Naive thymus-derived CD4-positive, alpha-beta T cell (primary cell): ENCODE measurements around the gene SIGLEC11. TPM values are rescaled to one million over a fixed set of nuclear protein-coding genes. Genes with fewer than 3 reads are reported as not detected.
"Not testable (repeated sequence)": the region's sequence is repeated elsewhere in the genome, so short reads cannot be mapped to it uniquely, and the experiment has no call there.

Experiments used
- ATAC-seq: fragments of 150-1000 bp; cut with Tn5 transposase; 2 replicates; pipeline ENCODE4 v1.10.0; 2021; ENCODE audit warnings: mild to moderate bottlenecking, moderate library complexity
- CTCF ChIA-PET: fragments of 350-600 bp; sonication (Branson Sonifier 250); formaldehyde crosslinking; loops from one replicate; lab custom pipeline; 2021; ENCODE audit warnings: antibody characterized with exemption; lab: Charles Lee
- POLR2A ChIA-PET: fragments of 350-600 bp; sonication (Branson Sonifier 250); formaldehyde crosslinking; loops from one replicate; lab custom pipeline; 2021; ENCODE audit warnings: antibody characterized with exemption, inconsistent platforms; lab: Charles Lee
- DNase-seq, 9 donors: peaks; one replicate each; pipeline versions ENCODE4 v3.0.0 to v3.0.0-alpha.2; 2020 to 2022; ENCODE audit warnings: mixed read lengths in 1 of 9
- H3K27ac ChIP-seq: one replicate; pipeline ENCODE4 v1.7.0; 2013; ENCODE audit warnings: mild to moderate bottlenecking, low read depth, low read length, moderate library complexity
- H3K27me3 ChIP-seq, 2 donors: one replicate each; pipeline ENCODE4 v1.7.0; 2013; ENCODE audit warnings: low read length in 2 of 2, mild to moderate bottlenecking in 2 of 2, moderate library complexity in 2 of 2; ENCODE audit not compliant: control insufficient read depth in 2 of 2, insufficient read depth in 2 of 2
- H3K36me3 ChIP-seq, 3 experiments: 1 replicate in 2 of 3; 2 replicates in 1 of 3; pipeline ENCODE4 v1.7.0; 2013; ENCODE audit warnings: low read length in 3 of 3, mild to moderate bottlenecking in 3 of 3, moderate library complexity in 1 of 3; ENCODE audit not compliant: insufficient read depth in 3 of 3, control insufficient read depth in 2 of 3
- H3K4me1 ChIP-seq, 2 donors: one replicate each; pipeline ENCODE4 v1.7.0; 2013; ENCODE audit warnings: low read length in 2 of 2, mild to moderate bottlenecking in 2 of 2, moderate library complexity in 1 of 2; ENCODE audit not compliant: control insufficient read depth in 2 of 2, insufficient read depth in 2 of 2
- H3K4me3 ChIP-seq: 2 replicates; pipeline ENCODE4 v1.7.0; 2013; ENCODE audit warnings: mild to moderate bottlenecking, low read length
- H3K9me3 ChIP-seq, 3 experiments: 1 replicate in 2 of 3; 2 replicates in 1 of 3; pipeline ENCODE4 v1.7.0; 2013; ENCODE audit warnings: low read length in 3 of 3; ENCODE audit not compliant: control insufficient read depth in 2 of 3
- H3K27ac Mint-ChIP-seq, 9 donors: one replicate each; pipeline ENCODE4 v1.8.0; 2020 to 2022; ENCODE audit warnings: mixed read lengths in 9 of 9, mild to moderate bottlenecking in 8 of 9, moderate library complexity in 5 of 9, inconsistent platforms in 2 of 9
- H3K27me3 Mint-ChIP-seq, 5 donors: one replicate each; pipeline ENCODE4 v1.8.0; 2021 to 2022; ENCODE audit warnings: mixed read lengths in 5 of 5, mild to moderate bottlenecking in 1 of 5
- H3K36me3 Mint-ChIP-seq, 5 donors: one replicate each; pipeline ENCODE4 v1.8.0; 2020 to 2022; ENCODE audit warnings: mixed read lengths in 5 of 5, mild to moderate bottlenecking in 3 of 5, inconsistent platforms in 1 of 5
- H3K4me1 Mint-ChIP-seq, 7 donors: one replicate each; pipeline ENCODE4 v1.8.0; 2020 to 2022; ENCODE audit warnings: mixed read lengths in 7 of 7, mild to moderate bottlenecking in 3 of 7, inconsistent platforms in 1 of 7
- H3K4me3 Mint-ChIP-seq, 10 donors: one replicate each; pipeline ENCODE4 v1.8.0; 2020 to 2022; ENCODE audit warnings: mild to moderate bottlenecking in 10 of 10, mixed read lengths in 10 of 10, moderate library complexity in 6 of 10, inconsistent platforms in 2 of 10
- H3K9me3 Mint-ChIP-seq, 11 donors: one replicate each; pipeline ENCODE4 v1.8.0; 2020 to 2022; ENCODE audit warnings: mixed read lengths in 11 of 11, mild to moderate bottlenecking in 4 of 11, inconsistent platforms in 1 of 11, moderate library complexity in 1 of 11
- intact Hi-C, 2 donors: fragments of 100-400 bp; cut with micrococcal nuclease; formaldehyde crosslinking; loops; one replicate each; pipeline ENCODE4 v1.15.1; 2023
- polyA plus RNA-seq, 2 donors: library from polyadenylated mRNA; unstranded; fragments of 300-500 nt; fragmentation: Illumina TruSeq; gene quantifications; one replicate each; pipeline ENCODE4 v1.2.3, GENCODE V29; 2021
- total RNA-seq, 6 experiments: library from RNA in 5 of 6; stranded (reverse) in 5 of 6; gene quantifications; 1 replicate in 5 of 6; 2 replicates in 1 of 6; pipeline ENCODE4 v1.2.3 and lab custom pipeline; 2021 to 2026

The SIGLEC11 gene
- total RNA-seq (1 to 10 TPM in 1 of 5 experiments, under 1 TPM in 3, not detected in 1; 0.14 to 1.3 (median 0.39) TPM), polyA plus RNA-seq (not detected), total RNA-seq (lab: John Stamatoyannopoulos, UW) (not detected)

- H3K27ac Mint-ChIP-seq, H3K4me1 ChIP-seq, H3K9me3 ChIP-seq, H3K27ac ChIP-seq, DNase-seq, H3K4me3 ChIP-seq, H3K36me3 ChIP-seq, H3K36me3 Mint-ChIP-seq, H3K4me3 Mint-ChIP-seq, H3K27me3 ChIP-seq, POLR2A ChIA-PET, H3K9me3 Mint-ChIP-seq, H3K4me1 Mint-ChIP-seq, intact Hi-C loops, CTCF ChIA-PET: not testable (repeated sequence)
- ATAC-seq: peak; percentile 18
- peaks cover 0 to 18% (median 9%) of the 10 kb centered on the region in 5 donors for H3K27me3 Mint-ChIP-seq
Observed at GRCh38 chr19:49960980-49961379, at the start of gene SIGLEC11. SIGLEC11 (minus strand) TSS chr19:49961172; CDS start chr19:49961081, 91 bp downstream.

- peak overlapping the region in 1 of 9 donors; percentile 36 for H3K27ac Mint-ChIP-seq
- Histone ChIP-seq H3K4me3 (no peak overlapping the region), H3K27me3 (no peaks in the 10 kb centered on the region), H3K9me3 (no peaks in the 10 kb centered on the region), H3K36me3 (peaks cover 0 to 80% (median 16%) of the 10 kb centered on the region in 3 experiments), H3K27ac (no peak overlapping the region), H3K4me1 (no peaks in the 10 kb centered on the region)
- no peaks in the 10 kb centered on the region for H3K9me3 Mint-ChIP-seq
- CTCF ChIA-PET: no interaction called here
- peaks cover 0 to 20% (median 6%) of the 10 kb centered on the region in 7 donors for H3K4me1 Mint-ChIP-seq
- POLR2A ChIA-PET: no interaction called here
- H3K4me3 Mint-ChIP-seq: no peak overlapping the region
- ATAC-seq (no peak), DNase-seq (no peak)
- intact Hi-C loops: no loop called here
- H3K36me3 Mint-ChIP-seq: peaks cover 5 to 46% (median 15%) of the 10 kb centered on the region in 5 donors
- H3K27me3 Mint-ChIP-seq: no peaks in the 10 kb centered on the region
Observed at GRCh38 chr19:50008532-50008931, 47.6 kb upstream of the SIGLEC11 start.

- H3K4me3 ChIP-seq: no peak overlapping the region
- H3K36me3 ChIP-seq: peaks cover 5 to 80% (median 16%) of the 10 kb centered on the region in 3 experiments
Observed at GRCh38 chr19:50007947-50008346, 47.0 kb upstream of the SIGLEC11 start.

GRCh38 chr19:50007170-50007569 is 46.2 kb upstream of the SIGLEC11 start:
- DNase-seq: no peak
- H3K27ac Mint-ChIP-seq: no peak overlapping the region
- intact Hi-C loops: no loop called here
- ATAC-seq: no peak
- peaks cover 0 to 23% (median 0%) of the 10 kb centered on the region in 7 donors for H3K4me1 Mint-ChIP-seq
- H3K4me3 Mint-ChIP-seq: no peak overlapping the region
- ChIA-PET POLR2A (no interaction called here), CTCF (no interaction called here)
- Histone ChIP-seq H3K9me3 (no peaks in the 10 kb centered on the region), H3K27me3 (no peaks in the 10 kb centered on the region), H3K4me3 (no peak overlapping the region), H3K27ac (no peak overlapping the region), H3K4me1 (no peaks in the 10 kb centered on the region), H3K36me3 (peaks cover 5 to 82% (median 16%) of the 10 kb centered on the region in 3 experiments)
- H3K36me3 Mint-ChIP-seq: peaks cover 0 to 44% (median 12%) of the 10 kb centered on the region in 5 donors
- no peaks in the 10 kb centered on the region for H3K9me3 Mint-ChIP-seq
- no peaks in the 10 kb centered on the region for H3K27me3 Mint-ChIP-seq

More at GRCh38 chr19:50007947-50008346, 47.0 kb upstream of the SIGLEC11 start:
- ATAC-seq (no peak), DNase-seq (no peak)
- Mint-ChIP-seq H3K9me3 (no peaks in the 10 kb centered on the region), H3K36me3 (peaks cover 0 to 46% (median 12%) of the 10 kb centered on the region in 5 donors), H3K4me3 (no peak overlapping the region), H3K27me3 (no peaks in the 10 kb centered on the region), H3K27ac (no peak overlapping the region), H3K4me1 (peaks cover 0 to 20% (median 0%) of the 10 kb centered on the region in 7 donors)
- no peaks in the 10 kb centered on the region for H3K27me3 ChIP-seq
- no peak overlapping the region for H3K27ac ChIP-seq
- no peaks in the 10 kb centered on the region for H3K9me3 ChIP-seq
- H3K4me1 ChIP-seq: no peaks in the 10 kb centered on the region
- ChIA-PET POLR2A (no interaction called here), CTCF (no interaction called here)
- intact Hi-C loops: no loop called here

- H3K36me3 ChIP-seq: peaks cover 6 to 88% (median 13%) of the 10 kb centered on the region in 3 experiments
Observed at GRCh38 chr19:50005428-50005827, 44.5 kb upstream of the SIGLEC11 start.

GRCh38 chr19:50003810-50004419 is 42.9 kb upstream of the SIGLEC11 start:
- H3K27me3 Mint-ChIP-seq: no peaks in the 10 kb centered on the region
- Histone ChIP-seq H3K4me3 (no peak overlapping the region), H3K36me3 (peaks cover 13 to 93% (median 20%) of the 10 kb centered on the region in 3 experiments), H3K4me1 (no peaks in the 10 kb centered on the region), H3K9me3 (no peaks in the 10 kb centered on the region), H3K27ac (no peak overlapping the region), H3K27me3 (no peaks in the 10 kb centered on the region)
- ChIA-PET POLR2A (no interaction called here), CTCF (no interaction called here)
- intact Hi-C loops: no loop called here
- H3K27ac Mint-ChIP-seq: peak overlapping the region in 4 of 9 donors; percentile 7 to 61 (median 37)
- peaks cover 0 to 57% (median 12%) of the 10 kb centered on the region in 5 donors for H3K36me3 Mint-ChIP-seq
- DNase-seq (peak in 1 of 9 donors; percentile 56), ATAC-seq (peak; percentile 68)
- no peaks in the 10 kb centered on the region for H3K9me3 Mint-ChIP-seq
- H3K4me1 Mint-ChIP-seq: peaks cover 0 to 23% (median 0%) of the 10 kb centered on the region in 7 donors
- peak overlapping the region in 1 of 10 donors; percentile 70 for H3K4me3 Mint-ChIP-seq

More at GRCh38 chr19:50005428-50005827, 44.5 kb upstream of the SIGLEC11 start:
- Mint-ChIP-seq H3K27ac (no peak overlapping the region), H3K27me3 (no peaks in the 10 kb centered on the region), H3K9me3 (no peaks in the 10 kb centered on the region), H3K4me3 (no peak overlapping the region), H3K4me1 (peaks cover 0 to 23% (median 0%) of the 10 kb centered on the region in 7 donors), H3K36me3 (peaks cover 0 to 49% (median 12%) of the 10 kb centered on the region in 5 donors)
- Histone ChIP-seq H3K4me3 (no peak overlapping the region), H3K27me3 (no peaks in the 10 kb centered on the region), H3K9me3 (no peaks in the 10 kb centered on the region), H3K4me1 (no peaks in the 10 kb centered on the region), H3K27ac (no peak overlapping the region)
- intact Hi-C loops: no loop called here
- DNase-seq (no peak), ATAC-seq (peak; percentile 36)
- POLR2A ChIA-PET: no interaction called here
- CTCF ChIA-PET: no interaction called here
